Activated CD8-positive, alpha-beta memory T cell treated with anti-CD3 and anti-CD28 coated beads, Interleukin-2, amount 50 U/mL, for 1 hour (primary cell): ENCODE results near the gene PTAFR.
"Not testable (repeated sequence)": the region's sequence is repeated elsewhere in the genome, so short reads cannot be mapped to it uniquely, and the experiment has no call there.

Source experiments
- DNase-seq: peaks from one replicate; pipeline ENCODE4 v3.0.0-alpha.2; 2020; ENCODE audit errors: extremely low read depth

PTAFR gene

GRCh38 chr1:28144203-28145135, 32.0 kb downstream of the PTAFR start:
- no peak for DNase-seq

- DNase-seq, result no peak
Observed at GRCh38 chr1:28143496-28144202, 32.8 kb downstream of the PTAFR start.

GRCh38 chr1:28141685-28142084, 34.8 kb downstream of the PTAFR start:
- no peak for DNase-seq

- DNase-seq, result not testable (repeated sequence)
Observed at GRCh38 chr1:28139866-28140265, 36.6 kb downstream of the PTAFR start.

- DNase-seq, result no peak
Observed at GRCh38 chr1:28139025-28139712, 37.3 kb downstream of the PTAFR start.

- DNase-seq, result no peak
Observed at GRCh38 chr1:28136922-28137613, 39.4 kb downstream of the PTAFR start.

GRCh38 chr1:28136169-28136921, 40.1 kb downstream of the PTAFR start:
- no peak for DNase-seq

GRCh38 chr1:28135371-28136168, 40.9 kb downstream of the PTAFR start:
- no peak for DNase-seq

GRCh38 chr1:28134651-28135207, 41.8 kb downstream of the PTAFR start:
- no peak for DNase-seq

- DNase-seq, result no peak
Observed at GRCh38 chr1:28132171-28133167, 44.0 kb downstream of the PTAFR start.

GRCh38 chr1:28130901-28131300, 45.6 kb downstream of the PTAFR start:
- no peak for DNase-seq

GRCh38 chr1:28129150-28129549, 47.3 kb downstream of the PTAFR start:
- no peak for DNase-seq

GRCh38 chr1:28127617-28128257, 48.8 kb downstream of the PTAFR start:
- no peak for DNase-seq

- DNase-seq, result no peak
Observed at GRCh38 chr1:28126783-28127490, 49.6 kb downstream of the PTAFR start.

GRCh38 chr1:28126212-28126611, 50.3 kb downstream of the PTAFR start:
- no peak for DNase-seq

GRCh38 chr1:28123461-28123961, 53.0 kb downstream of the PTAFR start:
- no peak for DNase-seq

GRCh38 chr1:28122183-28122582, 54.3 kb downstream of the PTAFR start:
- DNase-seq, result no peak
